ENCODE measurements around the gene EIF5A.

GRCh38 chr17:7292194-7292593, 15.2 kb upstream of the EIF5A start:
- TF ChIP-seq, protein P1, sequence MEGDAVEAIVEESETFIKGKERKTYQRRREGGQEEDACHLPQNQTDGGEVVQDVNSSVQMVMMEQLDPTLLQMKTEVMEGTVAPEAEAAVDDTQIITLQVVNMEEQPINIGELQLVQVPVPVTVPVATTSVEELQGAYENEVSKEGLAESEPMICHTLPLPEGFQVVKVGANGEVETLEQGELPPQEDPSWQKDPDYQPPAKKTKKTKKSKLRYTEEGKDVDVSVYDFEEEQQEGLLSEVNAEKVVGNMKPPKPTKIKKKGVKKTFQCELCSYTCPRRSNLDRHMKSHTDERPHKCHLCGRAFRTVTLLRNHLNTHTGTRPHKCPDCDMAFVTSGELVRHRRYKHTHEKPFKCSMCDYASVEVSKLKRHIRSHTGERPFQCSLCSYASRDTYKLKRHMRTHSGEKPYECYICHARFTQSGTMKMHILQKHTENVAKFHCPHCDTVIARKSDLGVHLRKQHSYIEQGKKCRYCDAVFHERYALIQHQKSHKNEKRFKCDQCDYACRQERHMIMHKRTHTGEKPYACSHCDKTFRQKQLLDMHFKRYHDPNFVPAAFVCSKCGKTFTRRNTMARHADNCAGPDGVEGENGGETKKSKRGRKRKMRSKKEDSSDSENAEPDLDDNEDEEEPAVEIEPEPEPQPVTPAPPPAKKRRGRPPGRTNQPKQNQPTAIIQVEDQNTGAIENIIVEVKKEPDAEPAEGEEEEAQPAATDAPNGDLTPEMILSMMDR (IDR thresholded peaks at IDR 0.05): no peak
- TF ChIP-seq RAD21 (conservative IDR thresholded peaks at IDR 0.05 in 1 of 2, IDR thresholded peaks at IDR 0.05 in 1 of 2): no peak
- no peak for TF ChIP-seq EHMT2 (IDR thresholded peaks at IDR 0.05; ENCODE audit: low read depth)
- no peak for TF ChIP-seq JUNB (IDR thresholded peaks at IDR 0.05)
- no peak for TF ChIP-seq POLR2AphosphoS2 (conservative IDR thresholded peaks at IDR 0.05; ENCODE audit: low read length)
- TF ChIP-seq HOXA7 (CRISPR knock-in tag; IDR thresholded peaks at IDR 0.05): no peak
- TF ChIP-seq POLR2A (IDR thresholded peaks at IDR 0.05; ENCODE audit: low read length): no peak
- TF ChIP-seq, protein P2, sequence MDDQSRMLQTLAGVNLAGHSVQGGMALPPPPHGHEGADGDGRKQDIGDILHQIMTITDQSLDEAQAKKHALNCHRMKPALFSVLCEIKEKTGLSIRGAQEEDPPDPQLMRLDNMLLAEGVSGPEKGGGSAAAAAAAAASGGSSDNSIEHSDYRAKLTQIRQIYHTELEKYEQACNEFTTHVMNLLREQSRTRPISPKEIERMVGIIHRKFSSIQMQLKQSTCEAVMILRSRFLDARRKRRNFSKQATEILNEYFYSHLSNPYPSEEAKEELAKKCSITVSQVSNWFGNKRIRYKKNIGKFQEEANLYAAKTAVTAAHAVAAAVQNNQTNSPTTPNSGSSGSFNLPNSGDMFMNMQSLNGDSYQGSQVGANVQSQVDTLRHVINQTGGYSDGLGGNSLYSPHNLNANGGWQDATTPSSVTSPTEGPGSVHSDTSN (IDR thresholded peaks at IDR 0.05): no peak
- no peak for TF ChIP-seq NFE2L2 (conservative IDR thresholded peaks at IDR 0.05; ENCODE audit: low read length)
- TF ChIP-seq CHD2 (IDR thresholded peaks at IDR 0.05; ENCODE audit: low read length, partially characterized antibody): no peak
- TF ChIP-seq JUN (IDR thresholded peaks at IDR 0.05): no peak
- no peak for TF ChIP-seq CBX2 (IDR thresholded peaks at IDR 0.05; ENCODE audit: borderline replicate concordance, low read depth)
- TF ChIP-seq KDM1A (IDR thresholded peaks at IDR 0.05; ENCODE audit: low read depth): no peak
- no peak for TF ChIP-seq HDAC2 (IDR thresholded peaks at IDR 0.05)

Data from A549 (cell line).